ENCODE results near the gene RAB15. TPM values are rescaled to one million over a fixed set of nuclear protein-coding genes. Genes with fewer than 3 reads are reported as not detected.

The RAB15 gene
- total and polyA plus RNA-seq, 2 donors (not counting 1 experiment from before 2014, with no cell fraction given), result 2.2 to 3.6 TPM

DNA sequence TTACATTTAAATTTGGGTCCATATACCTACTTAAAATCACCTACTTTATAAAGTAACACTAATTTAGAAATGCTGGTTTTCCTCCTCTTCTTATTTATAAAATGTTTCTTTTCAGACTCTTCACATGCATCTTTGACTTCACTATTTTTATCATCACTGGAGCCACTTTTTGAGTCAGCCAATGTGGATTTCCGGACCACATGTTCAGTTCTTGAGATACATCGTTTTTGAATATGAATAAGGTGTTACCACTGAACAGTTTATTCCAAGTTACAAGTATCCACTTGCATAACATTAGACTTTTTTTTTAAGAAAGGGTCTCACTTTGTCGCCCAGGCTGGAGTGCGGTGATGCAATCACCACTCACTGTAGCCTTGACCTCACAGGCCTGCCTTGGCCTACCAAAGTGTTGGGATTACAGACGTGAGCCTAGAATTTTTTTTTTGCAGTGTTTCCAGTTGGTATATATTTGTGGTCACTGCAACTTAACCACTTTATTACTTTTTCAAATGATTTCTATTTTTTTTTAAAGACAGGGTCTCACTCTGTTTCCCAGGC lies 20.3 kb upstream of the RAB15 start:
- Histone ChIP-seq H3K4me1 (ENCODE audit: control insufficient read depth, extremely low read depth, insufficient read depth, low read length) (no peaks in the 10 kb centered on the region), H3K36me3 (ENCODE audit: control insufficient read depth, insufficient read depth, low read length) (no peaks in the 10 kb centered on the region), H3K4me3 (replicated peaks in 1 of 4; ENCODE audit: control extremely low read depth in 1 of 4, insufficient read depth in 1 of 4, low read depth in 3 of 4, low read length in 4 of 4) (no peak overlapping the region), H3K79me2 (ENCODE audit: control insufficient read depth, insufficient read depth, low read length) (peaks cover 5% of the 10 kb centered on the region), H3K4me2 (ENCODE audit: extremely low read depth, insufficient read depth, low read length) (no peak overlapping the region), H3K9ac (ENCODE audit: insufficient read depth, low read length) (no peak overlapping the region), H3K27ac (ENCODE audit: insufficient read depth, low read length) (no peak overlapping the region), H4K20me1 (ENCODE audit: control insufficient read depth, extremely low read depth, insufficient read depth, low read length) (no peaks in the 10 kb centered on the region), H3K27me3 (ENCODE audit: control insufficient read depth, insufficient read depth, low read length) (no peaks in the 10 kb centered on the region), H2AFZ (ENCODE audit: low read length) (no peak overlapping the region), H3K9me3 (ENCODE audit: control insufficient read depth, insufficient read depth, low read depth, low read length) (no peaks in the 10 kb centered on the region)
- no peak for TF ChIP-seq EZH2 (IDR thresholded peaks at IDR 0.05; ENCODE audit: low read length, missing control alignments)
- TF ChIP-seq, protein P1, sequence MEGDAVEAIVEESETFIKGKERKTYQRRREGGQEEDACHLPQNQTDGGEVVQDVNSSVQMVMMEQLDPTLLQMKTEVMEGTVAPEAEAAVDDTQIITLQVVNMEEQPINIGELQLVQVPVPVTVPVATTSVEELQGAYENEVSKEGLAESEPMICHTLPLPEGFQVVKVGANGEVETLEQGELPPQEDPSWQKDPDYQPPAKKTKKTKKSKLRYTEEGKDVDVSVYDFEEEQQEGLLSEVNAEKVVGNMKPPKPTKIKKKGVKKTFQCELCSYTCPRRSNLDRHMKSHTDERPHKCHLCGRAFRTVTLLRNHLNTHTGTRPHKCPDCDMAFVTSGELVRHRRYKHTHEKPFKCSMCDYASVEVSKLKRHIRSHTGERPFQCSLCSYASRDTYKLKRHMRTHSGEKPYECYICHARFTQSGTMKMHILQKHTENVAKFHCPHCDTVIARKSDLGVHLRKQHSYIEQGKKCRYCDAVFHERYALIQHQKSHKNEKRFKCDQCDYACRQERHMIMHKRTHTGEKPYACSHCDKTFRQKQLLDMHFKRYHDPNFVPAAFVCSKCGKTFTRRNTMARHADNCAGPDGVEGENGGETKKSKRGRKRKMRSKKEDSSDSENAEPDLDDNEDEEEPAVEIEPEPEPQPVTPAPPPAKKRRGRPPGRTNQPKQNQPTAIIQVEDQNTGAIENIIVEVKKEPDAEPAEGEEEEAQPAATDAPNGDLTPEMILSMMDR (conservative IDR thresholded peaks at IDR 0.05 in 1 of 2, IDR thresholded peaks at IDR 0.05 in 1 of 2; ENCODE audit: low read depth in 1 of 2, low read length in 2 of 2), result no peak
- no peak for DNase-seq (ENCODE audit: low read depth in 2 of 2)

DNA sequence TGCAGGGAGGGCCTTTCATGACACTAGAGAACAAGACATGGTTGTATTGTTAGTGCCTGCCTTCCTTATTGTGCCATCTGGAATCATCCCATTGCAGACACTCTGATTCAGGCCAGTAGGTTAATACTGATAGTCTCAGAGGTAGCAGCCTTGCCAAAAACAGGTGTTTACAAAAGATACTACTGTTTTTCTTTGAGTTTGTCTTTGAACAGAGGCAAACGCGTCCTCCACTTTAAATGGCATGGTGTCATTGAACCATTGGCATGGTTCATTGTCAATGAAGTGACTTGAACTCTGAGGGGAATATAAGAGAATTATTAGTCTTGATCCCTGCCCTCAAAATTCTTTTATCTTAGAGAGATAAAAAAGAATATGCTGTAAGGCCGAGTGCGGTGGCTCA lies 18.8 kb upstream of the RAB15 start:
- no peaks in the 10 kb centered on the region for H3K4me1 ChIP-seq (ENCODE audit: control insufficient read depth, extremely low read depth, insufficient read depth, low read length)
- no peaks in the 10 kb centered on the region for H3K27me3 ChIP-seq (ENCODE audit: control insufficient read depth, insufficient read depth, low read length)
- H3K4me2 ChIP-seq (ENCODE audit: extremely low read depth, insufficient read depth, low read length), result no peak overlapping the region
- no peak for DNase-seq (ENCODE audit: low read depth in 2 of 2)
- peaks cover 8% of the 10 kb centered on the region for H3K79me2 ChIP-seq (ENCODE audit: control insufficient read depth, insufficient read depth, low read length)
- no peaks in the 10 kb centered on the region for H3K36me3 ChIP-seq (ENCODE audit: control insufficient read depth, insufficient read depth, low read length)
- no peak for TF ChIP-seq EZH2 (IDR thresholded peaks at IDR 0.05; ENCODE audit: low read length, missing control alignments)
- no peak overlapping the region for H3K27ac ChIP-seq (ENCODE audit: insufficient read depth, low read length)
- no peaks in the 10 kb centered on the region for H4K20me1 ChIP-seq (ENCODE audit: control insufficient read depth, extremely low read depth, insufficient read depth, low read length)
- H3K4me3 ChIP-seq (replicated peaks in 1 of 4; ENCODE audit: control extremely low read depth in 1 of 4, insufficient read depth in 1 of 4, low read depth in 3 of 4, low read length in 4 of 4), result no peak overlapping the region
- no peak overlapping the region for H3K9ac ChIP-seq (ENCODE audit: insufficient read depth, low read length)
- no peak overlapping the region for H2AFZ ChIP-seq (ENCODE audit: low read length)
- no peaks in the 10 kb centered on the region for H3K9me3 ChIP-seq (ENCODE audit: control insufficient read depth, insufficient read depth, low read depth, low read length)

DNA sequence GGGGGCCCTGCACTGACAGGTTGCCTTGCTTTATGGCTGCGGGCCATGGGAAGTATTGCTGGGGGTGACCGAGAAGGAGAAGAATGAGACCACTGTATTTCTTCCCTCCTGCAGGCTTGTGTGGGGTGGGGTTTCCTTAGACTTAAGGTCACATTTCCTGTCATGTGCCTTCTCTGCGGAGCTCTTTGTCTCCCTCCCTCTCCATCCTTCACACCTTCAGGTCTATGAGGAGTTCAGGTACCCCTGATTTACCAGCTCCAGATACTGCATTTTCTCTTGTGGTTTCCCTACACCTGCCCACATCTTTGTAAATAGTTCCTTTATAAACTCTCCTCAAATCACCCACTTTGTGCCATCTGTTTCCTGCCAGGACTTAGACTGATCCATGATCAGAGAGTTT lies 18.2 kb upstream of the RAB15 start:
- Histone ChIP-seq H3K4me1 (ENCODE audit: control insufficient read depth, extremely low read depth, insufficient read depth, low read length) (no peaks in the 10 kb centered on the region), H3K27me3 (ENCODE audit: control insufficient read depth, insufficient read depth, low read length) (no peaks in the 10 kb centered on the region), H3K36me3 (ENCODE audit: control insufficient read depth, insufficient read depth, low read length) (no peaks in the 10 kb centered on the region), H3K9me3 (ENCODE audit: control insufficient read depth, insufficient read depth, low read depth, low read length) (no peaks in the 10 kb centered on the region), H3K9ac (ENCODE audit: insufficient read depth, low read length) (no peak overlapping the region), H3K4me3 (replicated peaks in 1 of 4; ENCODE audit: control extremely low read depth in 1 of 4, insufficient read depth in 1 of 4, low read depth in 3 of 4, low read length in 4 of 4) (no peak overlapping the region), H3K27ac (ENCODE audit: insufficient read depth, low read length) (no peak overlapping the region), H3K4me2 (ENCODE audit: extremely low read depth, insufficient read depth, low read length) (no peak overlapping the region), H3K79me2 (ENCODE audit: control insufficient read depth, insufficient read depth, low read length) (peaks cover 8% of the 10 kb centered on the region), H4K20me1 (ENCODE audit: control insufficient read depth, extremely low read depth, insufficient read depth, low read length) (no peaks in the 10 kb centered on the region), H2AFZ (ENCODE audit: low read length) (no peak overlapping the region)
- DNase-seq (ENCODE audit: low read depth in 2 of 2), result no peak
- TF ChIP-seq, protein P1 (conservative IDR thresholded peaks at IDR 0.05 in 1 of 2, IDR thresholded peaks at IDR 0.05 in 1 of 2; ENCODE audit: low read depth in 1 of 2, low read length in 2 of 2), result no peak
- TF ChIP-seq EZH2 (IDR thresholded peaks at IDR 0.05; ENCODE audit: low read length, missing control alignments), result no peak
